Neural cell (in vitro differentiated cells): Measurements from ENCODE around the gene DDX4.

Experiments
- CTCF ChIP-seq: fragments of 450-650 bp; IDR thresholded peaks from 2 replicates; pipeline ENCODE4 v1.5.1; 2014; ENCODE audit warnings: antibody characterized with exemption, mild to moderate bottlenecking, moderate library complexity; ENCODE audit not compliant: poor library complexity, severe bottlenecking
- EP300 ChIP-seq: fragments of 450-650 bp; conservative IDR thresholded peaks from 2 replicates; pipeline ENCODE4 v1.6.1; 2014; ENCODE audit warnings: antibody characterized with exemption, mild to moderate bottlenecking, moderate library complexity; ENCODE audit not compliant: poor library complexity, severe bottlenecking
- EZH2 ChIP-seq: fragments of 200-600, 300-800 bp; shearing (Covaris generic), sonication (generic); IDR thresholded peaks from 2 replicates; pipeline ENCODE4 v1.6.1; 2014; ENCODE audit warnings: antibody characterized with exemption, low read length, borderline replicate concordance, mild to moderate bottlenecking; ENCODE audit not compliant: insufficient read depth, poor library complexity, severe bottlenecking
- POLR2AphosphoS5 ChIP-seq: IDR thresholded peaks from 2 replicates; pipeline ENCODE4 v1.6.1; 2012
- RAD21 ChIP-seq: fragments of 450-650 bp; conservative IDR thresholded peaks from 2 replicates; pipeline ENCODE4 v1.6.1; 2014; ENCODE audit warnings: antibody characterized with exemption, mild to moderate bottlenecking, moderate library complexity
- REST ChIP-seq: IDR thresholded peaks from 2 replicates; pipeline ENCODE4 v1.6.1; 2012; ENCODE audit warnings: borderline replicate concordance
- SMC3 ChIP-seq: fragments of 450-650 bp; conservative IDR thresholded peaks from 2 replicates; pipeline ENCODE4 v1.6.1; 2014; ENCODE audit warnings: antibody characterized with exemption, mild to moderate bottlenecking, moderate library complexity; ENCODE audit not compliant: poor library complexity
- TAF1 ChIP-seq: IDR thresholded peaks from 2 replicates; pipeline ENCODE4 v1.6.1; 2012; ENCODE audit warnings: low read depth

GRCh38 chr5:55817030-55817429, 79.2 kb downstream of the DDX4 start:
- TF ChIP-seq CTCF (no peak), REST (no peak), EP300 (no peak), TAF1 (no peak), EZH2 (no peak), POLR2AphosphoS5 (no peak), RAD21 (no peak), SMC3 (no peak)
